ENCODE results near the gene NSDHL. TPM values are rescaled to one million over a fixed set of nuclear protein-coding genes. Genes with fewer than 3 reads are reported as not detected.

NSDHL gene
- total RNA-seq, 2 donors from 2014 or later, result 25.8 to 34.8 TPM

- no peak overlapping the region for H3K9ac ChIP-seq (ENCODE audit: extremely low read depth, low read length, poor library complexity, severe bottlenecking)
- no peaks in the 10 kb centered on the region for H3K9me3 ChIP-seq (ENCODE audit: control insufficient read depth, low read length)
- H3K27ac Mint-ChIP-seq, result no peak overlapping the region
- DNase-seq, result peak; percentile 39
- H3K4me3 Mint-ChIP-seq, result no peak overlapping the region
- peaks cover 54% of the 10 kb centered on the region for H3K9me3 Mint-ChIP-seq
- WGBS, 2 experiments (ENCODE audit: insufficient coverage in 1 of 2, insufficient read length in 1 of 2), result 91% methylated on average over 6 of the region's 9 CpGs; no CpG with 5 or more reads in 1 of the 2 experiments
- H3K27ac ChIP-seq (ENCODE audit: low read depth, low read length), result no peak overlapping the region
- H3K4me1 Mint-ChIP-seq, result peaks cover 9% of the 10 kb centered on the region
- peaks cover 14% of the 10 kb centered on the region for H3K27me3 Mint-ChIP-seq (ENCODE audit: insufficient read depth)
- TF ChIP-seq CTCF (conservative IDR thresholded peaks at IDR 0.05), result no peak
- no peak overlapping the region for H3K4me3 ChIP-seq (ENCODE audit: low read length)
- H3K36me3 ChIP-seq (ENCODE audit: control insufficient read depth, insufficient read depth, low read length), result no peaks in the 10 kb centered on the region
- H3K27me3 ChIP-seq (ENCODE audit: control insufficient read depth, insufficient read depth, low read length, poor library complexity, severe bottlenecking), result no peaks in the 10 kb centered on the region
- no peaks in the 10 kb centered on the region for H3K4me1 ChIP-seq (ENCODE audit: control insufficient read depth, insufficient read depth, low read length)
- peaks cover 2% of the 10 kb centered on the region for H3K36me3 Mint-ChIP-seq (ENCODE audit: low read depth)
Measured at GRCh38 chrX:152903589-152903988, 72.7 kb downstream of the NSDHL start.

GRCh38 chrX:152904151-152905080 lies 73.6 kb downstream of the NSDHL start:
- Histone ChIP-seq H3K4me1 (ENCODE audit: control insufficient read depth, insufficient read depth, low read length) (no peaks in the 10 kb centered on the region), H3K9me3 (ENCODE audit: control insufficient read depth, low read length) (no peaks in the 10 kb centered on the region), H3K27me3 (ENCODE audit: control insufficient read depth, insufficient read depth, low read length, poor library complexity, severe bottlenecking) (no peaks in the 10 kb centered on the region), H3K4me3 (ENCODE audit: low read length) (no peak overlapping the region), H3K27ac (ENCODE audit: low read depth, low read length) (no peak overlapping the region), H3K36me3 (ENCODE audit: control insufficient read depth, insufficient read depth, low read length) (no peaks in the 10 kb centered on the region), H3K9ac (ENCODE audit: extremely low read depth, low read length, poor library complexity, severe bottlenecking) (no peak overlapping the region)
- WGBS, 2 experiments (ENCODE audit: insufficient coverage in 1 of 2, insufficient read length in 1 of 2), result 38 to 40% methylated on average over 2 to 20 of the region's 20 CpGs
- Mint-ChIP-seq H3K27me3 (ENCODE audit: insufficient read depth) (peaks cover 14% of the 10 kb centered on the region), H3K9me3 (peaks cover 54% of the 10 kb centered on the region), H3K4me1 (peaks cover 9% of the 10 kb centered on the region), H3K36me3 (ENCODE audit: low read depth) (peaks cover 2% of the 10 kb centered on the region), H3K4me3 (no peak overlapping the region), H3K27ac (peak overlapping the region; percentile 44)
- DNase-seq, result peak; percentile 86
- TF ChIP-seq CTCF (conservative IDR thresholded peaks at IDR 0.05), result peak; percentile 77

DNA sequence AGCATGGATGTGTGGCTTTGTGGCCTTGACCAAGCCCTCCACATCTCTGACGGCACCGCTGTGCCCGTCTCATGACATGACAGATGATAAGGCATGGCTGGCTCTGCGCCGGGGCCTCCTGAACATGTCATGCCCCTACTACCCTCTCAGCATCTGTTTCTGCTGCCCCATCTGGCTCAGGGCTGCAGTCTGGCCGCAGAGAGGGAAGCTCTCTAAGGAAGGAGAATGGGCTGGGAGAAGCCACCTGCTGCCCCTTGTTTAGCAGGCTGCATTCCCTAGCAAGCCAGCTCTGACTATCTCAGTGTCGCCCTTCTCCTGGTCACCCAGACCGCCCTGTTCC lies 74.2 kb downstream of the NSDHL start:
- no peak for TF ChIP-seq CTCF (conservative IDR thresholded peaks at IDR 0.05)
- Mint-ChIP-seq H3K4me3 (no peak overlapping the region), H3K36me3 (ENCODE audit: low read depth) (peaks cover 2% of the 10 kb centered on the region), H3K27me3 (ENCODE audit: insufficient read depth) (peaks cover 13% of the 10 kb centered on the region), H3K27ac (no peak overlapping the region), H3K9me3 (peaks cover 51% of the 10 kb centered on the region), H3K4me1 (peaks cover 9% of the 10 kb centered on the region)
- Histone ChIP-seq H3K4me3 (ENCODE audit: low read length) (no peak overlapping the region), H3K27me3 (ENCODE audit: control insufficient read depth, insufficient read depth, low read length, poor library complexity, severe bottlenecking) (no peaks in the 10 kb centered on the region), H3K9me3 (ENCODE audit: control insufficient read depth, low read length) (no peaks in the 10 kb centered on the region), H3K27ac (ENCODE audit: low read depth, low read length) (no peak overlapping the region), H3K9ac (ENCODE audit: extremely low read depth, low read length, poor library complexity, severe bottlenecking) (no peak overlapping the region), H3K36me3 (ENCODE audit: control insufficient read depth, insufficient read depth, low read length) (no peaks in the 10 kb centered on the region), H3K4me1 (ENCODE audit: control insufficient read depth, insufficient read depth, low read length) (no peaks in the 10 kb centered on the region)
- no peak for DNase-seq
- 95 to 100% methylated on average over 2 to 8 of the region's 8 CpGs for WGBS, 2 experiments (ENCODE audit: insufficient coverage in 1 of 2, insufficient read length in 1 of 2)

Data from endodermal cell (in vitro differentiated cells).